Activated T-helper 2 cell treated with anti-CD3 and anti-CD28 coated beads, Interferon-gamma antibody, Interleukin-2, Interleukin-4, amounts not matched to agents 10 μg/mL and 5 μg/mL and 100 μg/mL, durations not matched to agents 14 hours and 24 hours and 36 hours (primary cell): ENCODE data around the gene RFT1. TPM values are rescaled to one million over a fixed set of nuclear protein-coding genes. Genes with fewer than 3 reads are reported as not detected.

ENCODE experiments used
- DNase-seq: peaks from one replicate; pipeline ENCODE4 v3.0.0; 2021; ENCODE audit warnings: low spot score
- H3K27ac Mint-ChIP-seq: one replicate; pipeline ENCODE4 v1.8.0; 2021; ENCODE audit warnings: mixed read lengths
- H3K27me3 Mint-ChIP-seq: one replicate; pipeline ENCODE4 v1.8.0; 2021; ENCODE audit warnings: low read depth, mixed read lengths
- H3K36me3 Mint-ChIP-seq: one replicate; pipeline ENCODE4 v1.8.0; 2021; ENCODE audit warnings: low read depth, mixed read lengths
- H3K4me1 Mint-ChIP-seq: one replicate; pipeline ENCODE4 v1.8.0; 2021; ENCODE audit warnings: low read depth, mixed read lengths
- H3K4me3 Mint-ChIP-seq: one replicate; pipeline ENCODE4 v1.8.0; 2021; ENCODE audit warnings: low read depth, mild to moderate bottlenecking, moderate library complexity, mixed read lengths
- H3K9me3 Mint-ChIP-seq: one replicate; pipeline ENCODE4 v1.8.0; 2021; ENCODE audit warnings: mixed read lengths
- intact Hi-C: fragments of 100-400 bp; cut with micrococcal nuclease; formaldehyde crosslinking; loops from one replicate; pipeline ENCODE4 v1.15.1; 2023
- total RNA-seq: library from RNA; stranded (reverse); gene quantifications from 2 replicates; pipeline ENCODE4 v1.2.3, GENCODE V29; 2022

RFT1 gene
- total RNA-seq, 1 donor from 2014 or later = 36.4 TPM

DNA sequence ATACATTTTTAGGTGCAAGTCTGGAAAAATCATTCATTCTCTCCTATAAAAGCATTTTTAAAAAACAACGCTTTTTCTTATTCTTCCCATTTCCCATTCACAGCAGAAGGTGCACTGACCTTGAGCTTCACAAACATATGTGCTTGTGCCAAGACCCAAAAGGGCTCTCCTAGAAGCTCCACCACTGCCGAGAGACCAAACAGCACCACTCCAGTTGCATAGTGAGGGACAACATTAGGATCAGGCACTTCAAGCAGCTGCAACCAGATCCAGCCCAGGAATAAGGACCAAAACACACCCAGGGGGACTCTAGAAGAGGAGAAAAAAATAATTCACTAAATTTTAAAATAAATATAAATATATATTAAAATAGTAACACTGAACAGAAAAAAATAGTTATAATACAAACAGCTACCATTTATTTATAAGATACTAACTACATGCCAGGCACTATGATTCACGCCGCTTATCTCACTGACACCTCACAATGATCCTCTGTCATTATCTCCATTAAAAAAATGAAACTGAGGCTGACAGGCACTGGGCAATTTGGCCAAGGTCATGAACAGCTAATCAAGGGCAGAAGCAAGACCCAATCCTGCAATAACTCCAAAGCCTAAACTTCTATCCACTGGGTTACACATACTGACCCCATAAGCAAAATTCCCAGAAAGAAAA is 7.8 kb downstream of the RFT1 start:
- Mint-ChIP-seq H3K36me3 (peaks cover 65% of the 10 kb centered on the region), H3K4me1 (no peaks in the 10 kb centered on the region), H3K27ac (no peak overlapping the region), H3K9me3 (no peaks in the 10 kb centered on the region), H3K27me3 (no peaks in the 10 kb centered on the region), H3K4me3 (no peak overlapping the region)
- DNase-seq = no peak
- intact Hi-C loops = no loop called here

DNA sequence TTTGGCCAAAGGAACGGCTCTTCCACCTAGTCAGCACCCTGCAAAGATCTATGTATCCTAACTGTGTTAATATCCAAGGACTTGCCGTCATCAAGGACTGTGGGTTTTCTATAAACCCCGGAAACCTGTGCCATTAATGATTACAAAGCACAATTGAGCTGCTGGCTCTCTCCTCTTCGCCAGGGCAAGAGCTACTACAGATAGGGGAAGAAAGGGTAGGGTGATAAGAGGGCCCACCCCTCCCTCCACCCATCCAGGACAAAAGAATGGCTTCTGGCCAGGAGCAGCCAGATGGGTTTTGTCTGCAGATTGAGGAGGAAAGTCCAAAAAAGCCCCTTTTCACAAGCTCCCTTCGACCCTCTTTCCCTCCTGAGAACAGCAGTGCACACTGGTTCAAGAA is 9.9 kb downstream of the RFT1 start:
- no peak overlapping the region for H3K27ac Mint-ChIP-seq
- intact Hi-C loops = no loop called here
- DNase-seq = no peak

DNA sequence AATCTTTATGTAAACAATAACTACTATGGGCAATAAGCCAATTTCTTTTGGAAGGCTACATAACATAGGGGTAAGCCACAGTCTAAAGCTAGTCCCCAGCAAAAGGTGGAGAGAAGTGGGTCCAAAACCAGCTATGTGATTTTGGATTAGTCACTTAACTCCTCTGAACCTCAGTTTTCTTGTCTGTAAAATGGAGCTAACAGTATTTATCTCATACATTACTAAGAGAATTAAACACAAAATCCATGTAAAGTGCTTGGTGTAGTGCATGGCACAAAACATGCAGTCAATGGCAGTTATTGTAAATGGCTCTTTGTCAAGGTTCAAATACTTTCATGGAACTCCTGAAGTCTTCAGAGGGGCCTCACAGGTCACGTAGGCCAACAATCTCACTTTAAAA is 13.3 kb downstream of the RFT1 start:
- H3K4me3 Mint-ChIP-seq = no peak overlapping the region
- H3K27ac Mint-ChIP-seq = no peak overlapping the region
- H3K4me1 Mint-ChIP-seq = no peaks in the 10 kb centered on the region
- H3K9me3 Mint-ChIP-seq = no peaks in the 10 kb centered on the region
- intact Hi-C loops = no loop called here
- no peaks in the 10 kb centered on the region for H3K27me3 Mint-ChIP-seq
- DNase-seq = no peak
- peaks cover 38% of the 10 kb centered on the region for H3K36me3 Mint-ChIP-seq

More for the DNA sequence above, 9.9 kb downstream of the RFT1 start:
- Mint-ChIP-seq H3K4me3 (no peak overlapping the region), H3K27me3 (no peaks in the 10 kb centered on the region), H3K9me3 (no peaks in the 10 kb centered on the region), H3K36me3 (peaks cover 70% of the 10 kb centered on the region), H3K4me1 (no peaks in the 10 kb centered on the region)

DNA sequence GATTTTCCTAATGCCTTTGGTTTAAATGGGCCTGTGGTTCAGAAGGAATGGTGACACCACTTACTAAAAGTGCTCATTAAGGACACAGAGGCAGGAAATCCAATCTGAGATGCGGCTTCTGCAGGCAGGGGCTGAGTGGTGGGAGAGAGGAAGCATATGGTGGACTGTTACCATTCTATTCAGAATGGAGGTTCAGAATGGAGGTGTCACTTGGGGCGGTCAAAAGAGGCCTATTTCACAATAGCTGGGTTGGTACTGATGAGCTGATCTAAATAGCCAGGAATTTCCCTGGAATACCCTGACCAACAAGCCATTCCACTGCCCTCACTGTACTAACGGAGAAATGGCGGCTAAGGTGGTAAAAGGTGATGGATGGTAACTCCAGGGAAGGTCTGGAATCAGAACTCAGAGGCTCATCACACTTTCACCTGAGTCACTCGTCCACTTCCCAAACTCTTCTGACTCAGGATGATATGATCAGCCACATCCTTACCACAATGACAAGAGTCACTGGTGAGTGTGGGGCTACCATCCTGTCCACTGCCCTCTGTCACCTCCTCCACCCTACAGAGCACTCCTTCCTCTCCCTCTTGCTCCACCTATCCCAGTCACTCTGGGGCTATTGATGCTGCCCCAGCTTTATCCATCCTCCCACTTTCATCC is 15.7 kb downstream of the RFT1 start:
- Mint-ChIP-seq H3K36me3 (peaks cover 26% of the 10 kb centered on the region), H3K4me3 (no peak overlapping the region), H3K9me3 (no peaks in the 10 kb centered on the region), H3K27me3 (no peaks in the 10 kb centered on the region), H3K27ac (no peak overlapping the region), H3K4me1 (peaks cover 5% of the 10 kb centered on the region)
- intact Hi-C loops = loop anchor here (1.0 to 5.0 kb wide), 3 partner anchors 48 to 233 kb away; partner anchors contain the start of genes DCP1A and PRKCD
- DNase-seq = no peak

DNA sequence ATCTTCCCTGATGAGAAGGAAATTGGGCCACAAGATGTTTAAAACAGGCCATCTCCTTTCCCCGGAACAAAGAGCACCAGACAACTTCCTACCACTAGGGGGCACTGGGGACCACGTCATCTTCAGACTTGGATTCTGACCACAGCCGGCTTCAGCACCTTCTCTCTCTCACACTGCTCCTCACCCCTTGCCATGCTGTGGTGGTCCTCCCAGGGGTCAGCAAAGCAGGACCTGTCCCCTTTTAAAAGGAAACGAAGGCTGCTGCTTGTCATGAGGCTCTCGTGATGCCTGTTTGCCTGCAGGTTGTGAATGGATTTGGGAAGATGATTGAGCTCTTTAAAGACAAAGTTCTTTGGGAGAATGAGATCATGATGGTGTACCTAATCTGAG is 16.2 kb downstream of the RFT1 start:
- Mint-ChIP-seq H3K27me3 (no peaks in the 10 kb centered on the region), H3K27ac (no peak overlapping the region), H3K4me3 (no peak overlapping the region), H3K9me3 (peaks cover 2% of the 10 kb centered on the region), H3K4me1 (peaks cover 10% of the 10 kb centered on the region), H3K36me3 (peaks cover 31% of the 10 kb centered on the region)
- intact Hi-C loops = loop anchor here (1.0 to 5.0 kb wide), 3 partner anchors 48 to 233 kb away; partner anchors contain the start of genes DCP1A and PRKCD
- peak; percentile 77 for DNase-seq

DNA sequence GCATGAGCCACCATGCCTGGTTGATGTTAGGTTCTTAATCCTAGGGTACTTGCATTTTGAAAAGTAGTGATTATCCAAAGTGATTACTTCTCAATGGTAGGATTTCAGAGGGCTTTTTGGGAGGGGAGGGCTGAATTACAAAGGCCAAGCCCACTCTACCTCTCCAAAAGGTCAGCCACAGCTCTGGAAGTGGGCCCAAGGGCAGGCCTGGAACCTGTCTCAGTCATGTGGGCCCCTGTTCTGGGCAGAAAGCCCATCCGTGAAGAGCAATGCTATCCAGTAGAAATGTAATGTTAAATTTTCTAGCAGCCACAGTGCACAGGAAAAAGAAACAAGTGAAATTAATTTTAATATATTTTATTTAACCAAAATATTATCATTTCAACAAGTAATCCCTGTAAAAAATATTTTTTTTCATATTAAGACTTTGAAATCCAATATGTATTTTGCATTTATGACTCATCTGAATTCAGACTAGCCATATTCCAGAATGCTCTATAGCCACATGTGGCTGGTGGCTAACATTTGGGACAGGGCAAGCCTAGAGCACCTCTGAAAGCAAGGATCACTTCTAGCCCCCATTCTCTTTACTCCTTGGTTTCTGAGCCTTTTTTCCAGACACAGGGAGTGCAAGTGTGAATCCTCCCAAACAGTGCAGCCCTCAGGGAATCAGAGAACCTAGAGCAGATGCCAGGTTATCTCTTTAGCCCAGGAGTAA is 16.8 kb downstream of the RFT1 start:
- Mint-ChIP-seq H3K4me1 (peaks cover 13% of the 10 kb centered on the region), H3K9me3 (peaks cover 3% of the 10 kb centered on the region), H3K27ac (no peak overlapping the region), H3K27me3 (no peaks in the 10 kb centered on the region), H3K4me3 (no peak overlapping the region), H3K36me3 (peaks cover 31% of the 10 kb centered on the region)
- intact Hi-C loops = loop anchor here (1.0 to 5.0 kb wide), 3 partner anchors 49 to 234 kb away; partner anchors contain the start of genes DCP1A and PRKCD
- DNase-seq = no peak

DNA sequence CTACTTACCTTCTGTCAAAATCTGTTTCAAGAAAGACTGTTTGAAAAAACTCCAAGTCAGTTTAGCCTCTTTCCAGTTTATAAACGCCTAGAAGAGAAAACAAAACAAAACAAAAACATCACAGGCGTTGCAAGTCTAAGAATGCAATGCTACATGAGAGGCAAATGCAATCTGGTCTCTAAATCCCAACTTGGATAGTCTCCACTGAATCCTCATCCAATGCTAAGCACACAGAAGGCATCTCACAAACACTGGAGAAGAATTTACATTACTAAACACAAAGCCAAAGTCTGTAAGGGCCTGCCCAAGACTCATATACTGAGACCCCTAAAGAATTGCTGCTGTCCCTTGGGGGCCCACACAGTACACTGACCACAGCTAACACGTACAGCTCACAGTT is 18.4 kb downstream of the RFT1 start:
- H3K36me3 Mint-ChIP-seq = peaks cover 22% of the 10 kb centered on the region
- no peak overlapping the region for H3K4me3 Mint-ChIP-seq
- peak overlapping the region; percentile 6 for H3K27ac Mint-ChIP-seq
- H3K4me1 Mint-ChIP-seq = peaks cover 17% of the 10 kb centered on the region
- DNase-seq = no peak
- no peaks in the 10 kb centered on the region for H3K27me3 Mint-ChIP-seq
- peaks cover 3% of the 10 kb centered on the region for H3K9me3 Mint-ChIP-seq
- intact Hi-C loops = loop anchor here (5.0 kb wide), 2 partner anchors 50 to 235 kb away; partner anchors contain the start of genes DCP1A and PRKCD

DNA sequence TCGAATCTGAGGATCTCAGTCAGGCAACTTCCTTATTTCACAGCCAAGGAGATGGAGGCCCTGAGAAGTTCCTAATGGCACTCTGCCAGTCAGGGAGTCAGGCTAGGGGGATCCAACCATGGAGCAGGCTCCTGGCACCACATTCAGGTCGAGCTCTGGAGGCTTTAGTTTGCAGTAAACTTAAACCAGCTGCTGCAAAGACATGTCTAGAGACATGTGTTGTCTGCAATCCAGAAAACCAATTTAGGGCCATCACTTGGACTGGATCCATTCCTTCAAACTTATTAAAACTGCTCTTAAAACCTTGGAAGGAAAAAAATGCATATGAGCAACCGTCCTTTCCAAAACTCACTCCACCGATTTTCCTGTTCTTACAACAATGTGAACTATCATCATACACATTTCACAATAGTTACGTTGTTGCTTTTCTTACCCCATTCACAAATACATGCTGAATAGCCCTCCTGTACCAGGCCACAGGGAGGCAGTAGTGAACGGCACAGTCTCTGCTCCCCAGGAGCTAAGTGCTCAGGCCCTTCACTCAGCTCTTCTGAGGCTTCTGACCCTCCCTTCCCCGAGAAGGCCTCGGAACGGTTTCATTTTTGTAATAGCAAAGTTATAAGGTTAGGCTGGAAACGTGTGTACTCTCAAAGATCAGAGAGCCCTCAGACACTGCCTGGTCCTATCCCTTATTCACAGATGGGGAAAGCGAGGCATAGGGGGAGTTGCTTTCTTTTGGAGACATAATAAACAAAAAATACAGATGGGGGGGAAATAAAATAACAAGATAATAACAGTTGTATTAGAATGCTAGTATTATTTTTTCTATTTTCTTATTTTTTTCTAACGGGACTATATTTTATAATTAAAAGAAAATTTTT is 20.1 kb downstream of the RFT1 start:
- intact Hi-C loops = loop anchor here (1.0 to 5.0 kb wide), 5 partner anchors 8 to 237 kb away; partner anchors contain the start of genes DCP1A, PRKCD and RFT1
- H3K9me3 Mint-ChIP-seq = peaks cover 3% of the 10 kb centered on the region
- H3K27ac Mint-ChIP-seq = peak overlapping the region; percentile 89
- DNase-seq = peak; percentile 68
- H3K27me3 Mint-ChIP-seq = no peaks in the 10 kb centered on the region
- peak overlapping the region; percentile 54 for H3K4me3 Mint-ChIP-seq
- H3K4me1 Mint-ChIP-seq = peaks cover 22% of the 10 kb centered on the region
- H3K36me3 Mint-ChIP-seq = peaks cover 32% of the 10 kb centered on the region

DNA sequence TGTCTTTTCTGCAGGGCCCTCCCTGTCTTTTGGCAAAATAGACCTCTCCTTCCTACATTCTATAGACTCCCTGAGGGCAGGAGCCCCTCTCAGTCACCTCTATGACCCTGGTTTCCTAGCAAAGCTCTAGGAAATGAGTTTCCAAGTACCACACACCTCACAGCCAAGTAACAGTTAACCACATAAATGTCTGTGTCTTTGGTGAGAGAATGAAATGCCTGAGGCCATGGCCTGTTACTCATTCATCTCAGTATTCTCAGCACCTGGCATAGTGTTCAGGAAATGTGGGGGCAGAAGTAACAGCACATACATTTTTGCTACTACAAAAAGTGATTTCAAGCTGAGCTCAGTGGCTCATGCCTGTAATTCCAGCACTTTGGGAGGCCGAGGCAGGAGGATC is 21.0 kb downstream of the RFT1 start:
- peak overlapping the region; percentile 17 for H3K4me3 Mint-ChIP-seq
- no peaks in the 10 kb centered on the region for H3K27me3 Mint-ChIP-seq
- H3K4me1 Mint-ChIP-seq = peaks cover 30% of the 10 kb centered on the region
- H3K27ac Mint-ChIP-seq = peak overlapping the region; percentile 89
- H3K9me3 Mint-ChIP-seq = peaks cover 3% of the 10 kb centered on the region
- H3K36me3 Mint-ChIP-seq = peaks cover 40% of the 10 kb centered on the region
- intact Hi-C loops = loop anchor here (2.0 kb wide), 1 partner anchor 216 kb away; no protein-coding TSS in a partner anchor
- DNase-seq = no peak

DNA sequence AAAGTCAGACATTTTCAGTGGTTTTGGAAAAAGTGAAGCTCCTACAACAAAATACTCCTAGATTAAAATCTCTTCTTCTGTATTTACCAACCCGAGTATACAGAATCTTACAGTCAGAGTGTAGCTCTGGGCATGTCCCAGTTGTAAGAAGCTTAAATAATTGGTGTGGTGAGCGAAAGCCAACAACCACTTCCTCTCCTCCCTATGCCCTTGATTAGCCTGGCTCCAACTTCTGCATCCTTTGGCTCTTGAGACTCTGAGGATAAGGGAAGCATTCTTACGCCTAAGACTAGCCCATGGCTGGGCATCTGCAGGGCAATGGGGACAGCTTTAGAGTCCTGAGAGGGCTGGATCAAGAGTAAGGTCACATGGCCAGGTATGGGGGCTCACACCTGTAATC is 25.5 kb downstream of the RFT1 start:
- no peak for DNase-seq
- H3K9me3 Mint-ChIP-seq = peaks cover 3% of the 10 kb centered on the region
- H3K27ac Mint-ChIP-seq = peak overlapping the region; percentile 60
- peaks cover 72% of the 10 kb centered on the region for H3K36me3 Mint-ChIP-seq
- no peak overlapping the region for H3K4me3 Mint-ChIP-seq
- peaks cover 63% of the 10 kb centered on the region for H3K4me1 Mint-ChIP-seq
- intact Hi-C loops = no loop called here
- H3K27me3 Mint-ChIP-seq = no peaks in the 10 kb centered on the region

DNA sequence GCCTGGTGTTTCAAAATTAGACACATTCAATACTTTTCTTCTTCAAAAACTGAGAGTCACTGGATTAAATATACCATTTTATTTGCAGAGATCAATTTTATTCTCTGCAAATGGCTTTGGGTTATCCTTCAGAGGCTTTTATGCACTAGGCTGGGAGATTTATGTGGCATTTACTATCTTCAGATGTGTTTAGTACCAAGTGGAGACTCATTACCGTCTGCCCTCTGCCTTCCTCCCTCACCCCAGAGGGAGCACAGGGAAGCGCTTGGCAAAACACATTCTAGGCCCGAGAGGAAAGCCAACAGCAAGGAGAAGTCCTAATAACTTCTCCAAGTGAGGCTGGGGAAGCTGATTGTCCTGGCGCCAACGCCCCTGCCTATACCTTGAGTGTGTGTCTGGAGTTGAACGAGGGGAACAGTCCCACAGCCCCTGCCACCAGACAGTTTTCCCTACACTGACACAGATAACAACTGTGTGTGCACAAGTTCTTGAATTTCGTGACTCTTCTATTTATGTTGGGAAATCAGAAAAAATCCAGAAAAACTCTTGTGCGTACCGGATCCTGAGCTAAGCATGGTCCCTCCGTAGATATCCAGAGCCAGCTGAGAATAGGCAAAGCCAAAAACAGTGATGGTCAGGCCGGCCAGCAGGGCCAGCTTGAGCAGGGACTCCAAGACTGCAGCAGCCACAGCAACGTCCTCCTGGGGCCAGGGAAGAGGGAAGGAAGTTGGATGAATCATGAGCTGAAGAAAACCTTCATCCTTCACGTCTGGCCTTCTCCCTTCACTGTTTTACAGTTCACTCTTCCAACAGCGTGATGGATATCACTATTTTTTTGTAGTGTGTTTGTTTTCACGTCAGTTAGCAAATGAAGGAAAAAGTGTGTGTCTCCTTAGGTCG is 26.6 kb downstream of the RFT1 start:
- DNase-seq = no peak
- H3K27me3 Mint-ChIP-seq = no peaks in the 10 kb centered on the region
- H3K27ac Mint-ChIP-seq = peak overlapping the region; percentile 88
- H3K4me3 Mint-ChIP-seq = no peak overlapping the region
- H3K36me3 Mint-ChIP-seq = peaks cover 71% of the 10 kb centered on the region
- no peaks in the 10 kb centered on the region for H3K9me3 Mint-ChIP-seq
- H3K4me1 Mint-ChIP-seq = peaks cover 56% of the 10 kb centered on the region
- intact Hi-C loops = loop anchor here (2.0 kb wide), 1 partner anchor 121 kb away; no protein-coding TSS in a partner anchor
